Stimulated activated naive CD8-positive, alpha-beta T cell treated with anti-CD3 and anti-CD28 coated beads, Interleukin-15, Interleukin-2, amounts not matched to agents 100 ng/mL and 50 ng/mL, for 24 hours (primary cell): ENCODE data around the gene MPPED2.
"Not testable (repeated sequence)": the region's sequence is repeated elsewhere in the genome, so short reads cannot be mapped to it uniquely, and the experiment has no call there.

Experiments
- H3K27ac Mint-ChIP-seq: one replicate; pipeline ENCODE4 v1.8.0; 2021; ENCODE audit warnings: mild to moderate bottlenecking, mixed read lengths
- H3K27me3 Mint-ChIP-seq: one replicate; pipeline ENCODE4 v1.8.0; 2021; ENCODE audit warnings: mixed read lengths
- H3K36me3 Mint-ChIP-seq: one replicate; pipeline ENCODE4 v1.8.0; 2021; ENCODE audit warnings: low read depth, mixed read lengths
- H3K4me1 Mint-ChIP-seq: one replicate; pipeline ENCODE4 v1.8.0; 2021; ENCODE audit warnings: low read depth, mixed read lengths
- H3K4me3 Mint-ChIP-seq: one replicate; pipeline ENCODE4 v1.8.0; 2021; ENCODE audit warnings: mild to moderate bottlenecking, mixed read lengths
- H3K9me3 Mint-ChIP-seq: one replicate; pipeline ENCODE4 v1.8.0; 2021; ENCODE audit warnings: mixed read lengths

MPPED2 gene

DNA sequence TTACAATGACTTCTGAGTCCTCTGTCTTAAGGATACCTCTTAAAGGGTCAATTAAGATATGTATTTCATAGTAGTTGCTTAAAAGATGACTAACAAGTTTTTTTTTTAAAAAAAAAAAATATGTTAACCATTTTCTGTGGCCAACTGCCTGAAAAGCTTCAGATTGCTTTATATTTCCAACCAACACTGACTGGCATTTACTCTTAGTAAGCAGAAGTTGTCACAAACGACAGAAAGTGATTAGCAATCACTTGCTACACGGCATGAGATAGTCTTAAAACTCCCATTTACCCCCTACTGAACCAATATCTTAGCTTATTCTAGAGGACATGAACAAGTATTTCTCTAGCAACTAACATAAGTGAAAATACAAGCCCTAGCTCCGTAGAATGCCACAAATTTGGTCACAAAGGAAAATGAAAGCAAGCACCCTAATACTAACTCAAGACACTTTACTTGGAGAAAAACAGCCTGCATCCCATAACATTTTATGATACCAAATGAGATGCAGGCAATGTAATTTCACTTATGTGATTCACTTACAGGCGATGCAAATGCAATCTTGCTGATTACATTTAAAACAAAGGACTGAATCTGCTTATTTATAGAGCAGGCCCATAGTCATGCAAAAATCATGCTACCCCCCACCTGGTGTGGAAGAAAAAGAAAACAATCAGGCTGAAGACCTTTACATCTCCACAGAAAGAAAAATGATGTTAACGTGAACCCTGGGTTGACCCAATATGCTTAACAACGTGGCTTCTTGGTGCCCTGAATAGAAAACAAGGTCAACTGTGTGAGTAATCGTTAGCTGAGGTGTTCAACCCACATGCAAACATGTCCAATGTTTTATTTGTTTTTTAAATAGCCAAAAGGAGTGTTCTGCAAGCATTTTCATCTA is 25.7 kb downstream of the MPPED2 start:
- Mint-ChIP-seq H3K4me1 (no peaks in the 10 kb centered on the region), H3K9me3 (no peaks in the 10 kb centered on the region), H3K27ac (no peak overlapping the region), H3K36me3 (no peaks in the 10 kb centered on the region), H3K27me3 (no peaks in the 10 kb centered on the region), H3K4me3 (no peak overlapping the region)

DNA sequence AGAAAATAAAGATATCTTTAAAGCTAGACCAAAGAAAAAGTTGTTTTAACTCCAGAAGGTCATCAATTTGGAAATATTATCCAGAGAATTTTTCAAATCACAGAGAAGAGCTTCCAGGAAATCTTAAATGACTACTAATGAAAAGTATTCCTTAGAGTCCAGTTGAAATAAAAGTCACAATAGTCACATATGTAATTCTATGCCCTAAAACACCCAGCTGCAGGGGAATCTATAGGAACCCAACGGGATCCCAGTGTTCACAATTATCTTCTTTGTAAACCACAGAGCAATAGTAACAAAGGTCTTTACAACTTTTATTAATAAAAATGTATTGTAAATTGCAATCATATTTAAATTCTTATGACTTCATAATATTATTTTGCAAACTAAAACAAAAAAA is 27.1 kb downstream of the MPPED2 start:
- Mint-ChIP-seq H3K9me3 (no peaks in the 10 kb centered on the region), H3K27me3 (no peaks in the 10 kb centered on the region), H3K4me3 (no peak overlapping the region), H3K27ac (no peak overlapping the region), H3K4me1 (no peaks in the 10 kb centered on the region), H3K36me3 (no peaks in the 10 kb centered on the region)

DNA sequence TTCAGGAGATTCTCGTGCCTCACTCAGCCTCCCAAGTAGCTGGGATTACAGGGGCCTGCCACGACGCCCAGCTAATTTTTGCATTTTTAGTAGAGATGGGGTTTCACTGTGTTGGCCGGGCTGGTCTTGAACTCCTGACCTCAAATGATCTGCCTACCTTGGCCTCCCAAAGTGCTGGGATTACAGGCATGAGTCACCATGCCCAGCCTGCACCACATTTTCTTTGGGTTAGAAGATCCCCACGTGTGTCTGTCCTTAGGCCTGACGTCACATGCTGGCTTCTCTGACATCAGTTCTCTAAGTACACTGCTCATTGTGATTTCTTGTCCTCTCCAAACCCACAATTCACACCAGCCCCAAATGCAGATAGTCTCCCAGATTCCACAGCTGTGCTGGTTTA is 31.6 kb downstream of the MPPED2 start:
- not testable (repeated sequence) for H3K27ac Mint-ChIP-seq

DNA sequence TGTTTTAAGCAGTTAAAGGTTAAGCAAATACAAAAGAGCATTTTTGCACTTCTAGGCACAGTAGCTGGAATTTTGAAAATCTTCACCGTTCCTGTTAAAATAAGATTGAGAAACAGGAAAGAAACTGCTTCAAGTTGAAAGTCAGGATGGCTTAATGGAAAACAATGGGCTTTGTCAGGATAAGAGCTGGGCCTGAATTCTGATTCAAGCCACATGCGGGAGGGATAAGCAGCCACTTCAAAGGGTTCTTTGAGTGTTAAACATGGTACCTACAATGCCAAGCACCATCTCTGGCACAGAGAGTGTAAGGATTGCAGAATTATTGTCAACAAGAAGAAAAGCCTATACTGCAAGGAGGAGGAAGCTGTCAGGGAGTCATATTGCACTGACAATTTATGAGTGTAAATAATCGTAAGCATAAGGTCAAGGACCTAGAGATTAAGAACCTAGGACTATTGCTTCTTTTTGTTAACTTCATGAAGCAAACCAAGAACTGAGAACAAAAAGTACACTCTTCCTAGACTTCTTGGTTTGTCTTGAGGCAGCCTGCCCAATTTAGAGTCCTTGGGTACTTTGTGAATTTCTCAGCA is 32.5 kb downstream of the MPPED2 start:
- Mint-ChIP-seq H3K4me3 (no peak overlapping the region), H3K4me1 (no peaks in the 10 kb centered on the region), H3K27me3 (no peaks in the 10 kb centered on the region), H3K27ac (no peak overlapping the region), H3K36me3 (no peaks in the 10 kb centered on the region), H3K9me3 (no peaks in the 10 kb centered on the region)

More for the DNA sequence above, 31.6 kb downstream of the MPPED2 start:
- not testable (repeated sequence) for H3K4me1 Mint-ChIP-seq, H3K9me3 Mint-ChIP-seq, H3K4me3 Mint-ChIP-seq, H3K36me3 Mint-ChIP-seq, H3K27me3 Mint-ChIP-seq

DNA sequence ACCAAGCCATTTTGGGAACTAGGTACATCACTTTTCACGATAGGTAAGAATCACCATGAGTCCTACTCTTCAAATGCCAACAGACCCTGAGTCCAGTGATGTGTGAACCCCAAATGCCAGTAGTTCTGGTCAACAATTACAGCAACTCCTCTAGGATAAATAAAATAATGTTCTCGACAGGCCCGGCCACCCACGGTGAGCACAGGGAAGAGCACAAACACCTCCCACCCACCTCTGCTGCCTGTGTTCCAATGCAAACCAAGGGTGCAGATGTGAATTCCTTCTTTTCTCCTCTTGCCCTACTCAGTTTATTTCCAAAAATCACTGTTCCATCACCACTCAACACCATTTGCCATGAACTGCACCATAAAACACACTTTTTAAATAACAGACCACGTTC is 33.3 kb downstream of the MPPED2 start:
- no peaks in the 10 kb centered on the region for H3K36me3 Mint-ChIP-seq
- H3K27me3 Mint-ChIP-seq: no peaks in the 10 kb centered on the region
- H3K27ac Mint-ChIP-seq: no peak overlapping the region
- H3K4me1 Mint-ChIP-seq: no peaks in the 10 kb centered on the region
- H3K4me3 Mint-ChIP-seq: no peak overlapping the region
- no peaks in the 10 kb centered on the region for H3K9me3 Mint-ChIP-seq

DNA sequence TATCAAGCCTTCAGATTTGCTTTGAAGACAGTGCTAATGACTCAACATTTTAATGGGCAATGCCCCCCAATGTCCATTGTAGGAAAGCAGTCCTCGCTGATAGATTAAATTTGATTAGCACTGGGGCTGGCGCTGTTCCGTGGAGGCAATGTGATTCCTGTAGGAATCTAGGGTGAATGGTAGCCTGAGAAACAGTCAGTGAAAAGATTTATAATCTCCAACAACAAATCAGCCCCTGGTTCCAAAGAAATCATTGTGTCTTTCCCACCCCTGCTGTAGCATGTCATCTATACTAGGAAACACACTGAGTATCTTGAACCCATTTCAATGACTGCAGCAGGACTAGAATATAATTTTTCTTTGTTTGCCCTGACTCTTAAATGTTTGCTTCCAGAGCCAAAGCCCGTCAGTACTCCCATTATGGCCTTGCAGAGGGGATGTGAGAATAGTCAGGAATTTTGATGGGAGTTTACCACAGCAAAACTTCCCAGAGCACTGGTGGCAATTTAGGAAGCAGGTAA is 36.1 kb downstream of the MPPED2 start:
- no peak overlapping the region for H3K27ac Mint-ChIP-seq
- no peaks in the 10 kb centered on the region for H3K9me3 Mint-ChIP-seq
- no peaks in the 10 kb centered on the region for H3K36me3 Mint-ChIP-seq
- no peaks in the 10 kb centered on the region for H3K4me1 Mint-ChIP-seq
- no peak overlapping the region for H3K4me3 Mint-ChIP-seq
- no peaks in the 10 kb centered on the region for H3K27me3 Mint-ChIP-seq

DNA sequence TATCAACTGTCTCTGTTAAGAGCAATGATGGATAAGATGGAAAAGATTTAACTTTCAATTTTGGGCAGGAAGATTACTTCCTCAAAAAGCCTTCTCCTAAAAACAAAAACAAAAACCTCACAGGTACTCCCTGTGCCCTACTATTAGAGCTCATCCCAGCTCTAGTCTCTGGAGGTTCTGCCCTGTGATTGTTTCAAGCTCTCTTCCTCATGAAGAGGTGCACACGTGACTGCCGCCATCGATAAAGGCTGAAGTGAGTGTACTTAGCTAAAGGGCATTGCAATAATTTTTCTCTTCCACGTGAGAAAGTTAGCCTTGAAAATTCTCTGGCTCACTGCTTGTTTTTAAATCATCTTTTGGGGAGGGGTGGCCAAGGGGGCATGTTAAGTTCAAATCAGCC is 36.6 kb downstream of the MPPED2 start:
- H3K9me3 Mint-ChIP-seq: no peaks in the 10 kb centered on the region
- H3K27ac Mint-ChIP-seq: no peak overlapping the region
- no peaks in the 10 kb centered on the region for H3K4me1 Mint-ChIP-seq
- H3K4me3 Mint-ChIP-seq: no peak overlapping the region
- H3K27me3 Mint-ChIP-seq: no peaks in the 10 kb centered on the region
- no peaks in the 10 kb centered on the region for H3K36me3 Mint-ChIP-seq

DNA sequence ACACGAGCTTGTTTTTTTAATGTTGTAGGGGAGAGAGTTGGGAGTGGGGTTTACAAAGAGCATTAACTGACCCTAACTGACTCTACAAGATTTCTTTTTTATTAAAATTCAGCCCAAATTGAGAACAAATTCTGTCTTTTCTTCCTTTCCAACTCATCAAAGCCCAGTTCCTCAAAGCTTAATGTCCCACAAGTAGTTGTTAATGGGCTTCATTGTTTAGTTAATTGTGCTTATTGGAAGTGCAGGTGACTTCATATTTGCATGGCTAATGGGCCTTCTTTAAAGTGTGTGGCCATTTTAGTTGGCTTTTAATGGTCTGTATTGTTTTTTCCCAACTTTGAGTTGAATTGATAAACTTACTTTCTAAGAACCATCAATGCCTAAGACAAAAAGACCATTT is 39.8 kb downstream of the MPPED2 start:
- Mint-ChIP-seq H3K27me3 (no peaks in the 10 kb centered on the region), H3K27ac (no peak overlapping the region), H3K4me1 (no peaks in the 10 kb centered on the region), H3K9me3 (no peaks in the 10 kb centered on the region), H3K4me3 (no peak overlapping the region), H3K36me3 (no peaks in the 10 kb centered on the region)

DNA sequence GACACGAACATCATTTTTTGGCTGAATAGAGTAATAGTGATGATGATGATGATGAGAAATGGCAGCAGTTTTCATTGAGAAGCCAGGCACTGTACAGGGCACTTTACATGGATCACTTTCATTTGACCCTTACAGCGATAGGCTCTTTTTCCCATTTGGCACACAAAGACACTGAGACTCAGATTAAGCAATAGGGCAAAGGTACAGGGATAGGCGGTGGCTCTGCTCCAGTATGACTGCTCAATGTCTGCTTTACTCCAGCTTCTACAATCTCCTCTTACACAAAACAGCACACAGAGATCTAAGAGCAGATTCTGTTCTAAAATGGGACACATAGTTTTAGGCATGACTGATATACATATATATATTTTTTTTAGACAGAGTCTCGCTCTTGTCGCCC is 40.6 kb downstream of the MPPED2 start:
- Mint-ChIP-seq H3K27me3 (no peaks in the 10 kb centered on the region), H3K9me3 (no peaks in the 10 kb centered on the region), H3K4me3 (no peak overlapping the region), H3K36me3 (no peaks in the 10 kb centered on the region), H3K27ac (no peak overlapping the region), H3K4me1 (no peaks in the 10 kb centered on the region)

DNA sequence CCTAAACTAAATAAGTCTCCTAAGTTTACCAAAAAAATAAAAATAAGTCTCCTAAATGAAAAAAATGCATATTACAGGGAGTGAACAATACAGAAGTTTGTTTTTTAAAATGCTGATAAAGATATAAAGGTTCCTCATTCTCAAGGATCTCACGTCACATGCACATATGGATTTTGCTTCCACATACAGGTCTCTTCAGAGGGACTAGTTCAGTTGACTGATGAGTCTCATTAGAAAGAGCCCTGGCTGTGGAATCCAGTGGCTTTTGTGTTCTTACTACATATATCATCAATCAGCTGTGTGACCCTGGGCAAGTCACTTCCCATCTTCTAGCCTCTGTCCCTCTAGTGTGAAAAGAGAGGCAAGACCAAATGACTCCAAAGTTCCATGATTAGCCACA is 43.1 kb downstream of the MPPED2 start:
- H3K36me3 Mint-ChIP-seq: no peaks in the 10 kb centered on the region
- no peak overlapping the region for H3K4me3 Mint-ChIP-seq

DNA sequence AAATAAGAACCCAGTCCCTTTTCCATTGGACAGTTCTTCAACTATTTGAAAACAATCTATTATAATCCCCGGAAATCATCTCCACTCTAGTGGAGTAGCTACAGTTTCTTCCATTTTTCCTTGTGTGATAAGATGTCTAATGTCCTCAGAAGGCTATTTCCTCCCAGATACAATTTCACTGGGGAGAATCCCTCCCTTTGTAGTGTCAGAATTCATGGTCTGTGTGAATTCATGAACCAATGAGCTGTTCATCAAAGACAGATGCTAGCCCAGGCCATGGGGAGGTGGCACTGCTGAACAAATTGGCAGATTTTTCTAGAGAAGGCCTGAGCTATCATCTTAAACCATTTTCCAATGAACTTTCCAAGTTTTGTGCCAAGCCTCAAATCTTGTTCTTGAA is 45.4 kb downstream of the MPPED2 start:
- Mint-ChIP-seq H3K27ac (no peak overlapping the region), H3K36me3 (no peaks in the 10 kb centered on the region), H3K4me3 (no peak overlapping the region), H3K9me3 (no peaks in the 10 kb centered on the region), H3K4me1 (no peaks in the 10 kb centered on the region), H3K27me3 (peaks cover 7% of the 10 kb centered on the region)

More for the DNA sequence above, 43.1 kb downstream of the MPPED2 start:
- Mint-ChIP-seq H3K9me3 (no peaks in the 10 kb centered on the region), H3K4me1 (no peaks in the 10 kb centered on the region), H3K27ac (no peak overlapping the region), H3K27me3 (peaks cover 7% of the 10 kb centered on the region)

DNA sequence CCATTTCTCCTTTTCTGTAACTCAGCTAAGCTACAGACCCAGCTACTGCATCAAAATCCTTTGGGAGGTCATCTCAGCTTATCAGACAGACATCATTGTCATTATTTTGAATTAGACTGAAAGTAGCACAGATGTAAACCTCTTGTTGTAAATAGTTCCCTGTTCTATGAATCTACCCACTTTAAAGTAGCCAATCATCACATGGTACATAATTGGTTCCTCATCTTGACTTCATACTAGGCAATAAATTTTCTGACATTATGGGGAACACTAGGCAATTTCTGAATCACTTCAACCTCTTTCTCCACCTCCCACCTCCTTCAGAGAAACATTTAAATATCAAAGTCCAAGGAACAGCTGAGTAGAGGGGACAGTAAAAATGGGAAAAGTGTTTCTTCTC is 47.9 kb downstream of the MPPED2 start:
- Mint-ChIP-seq H3K9me3 (no peaks in the 10 kb centered on the region), H3K36me3 (no peaks in the 10 kb centered on the region), H3K4me3 (no peak overlapping the region), H3K4me1 (no peaks in the 10 kb centered on the region), H3K27ac (no peak overlapping the region), H3K27me3 (peaks cover 7% of the 10 kb centered on the region)

DNA sequence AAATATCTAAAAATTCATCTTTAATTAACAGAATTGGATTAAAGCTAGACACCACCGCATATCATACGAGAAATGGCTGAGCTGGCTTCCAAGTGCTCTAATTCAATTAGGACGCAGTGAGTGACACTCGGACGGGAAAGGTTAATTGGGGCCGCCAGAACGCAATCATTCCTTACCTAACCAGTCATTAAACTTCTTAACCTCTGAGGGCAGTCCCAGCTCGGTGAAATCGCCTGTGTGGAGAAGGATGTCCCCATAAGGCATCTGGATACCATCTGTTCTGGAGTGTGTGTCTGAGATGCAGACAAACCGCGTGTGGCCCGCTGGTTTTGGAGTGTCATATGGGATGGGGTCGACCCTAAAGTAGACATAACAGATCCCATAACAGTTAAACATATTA is 50.3 kb downstream of the MPPED2 start:
- Mint-ChIP-seq H3K27me3 (peaks cover 10% of the 10 kb centered on the region), H3K27ac (no peak overlapping the region), H3K4me3 (no peak overlapping the region)

DNA sequence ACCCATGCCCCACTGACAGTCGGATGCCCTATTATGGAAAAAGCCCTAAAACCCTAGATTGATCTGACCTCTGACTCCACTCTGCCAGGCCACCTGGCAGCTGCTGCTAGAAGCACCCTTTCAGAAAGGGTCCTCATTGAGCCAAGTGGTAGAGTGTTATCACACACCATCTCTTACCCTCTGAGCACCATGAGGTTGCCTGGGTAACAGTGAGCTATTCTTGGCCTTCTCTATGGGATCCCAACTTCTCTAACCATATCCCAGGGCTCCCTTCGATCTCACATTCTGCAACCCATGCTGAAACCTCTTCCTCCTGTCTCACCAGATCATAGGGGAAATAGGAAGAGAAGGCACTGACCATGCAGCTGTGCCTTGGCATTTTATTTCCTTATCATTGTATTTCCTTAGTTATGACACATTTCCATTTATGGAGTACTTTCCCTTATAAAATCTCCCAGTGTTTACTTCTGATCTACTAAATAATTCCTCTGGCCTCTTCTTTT is 52.7 kb downstream of the MPPED2 start:
- H3K9me3 Mint-ChIP-seq: no peaks in the 10 kb centered on the region

More for the DNA sequence above, 50.3 kb downstream of the MPPED2 start:
- Mint-ChIP-seq H3K4me1 (no peaks in the 10 kb centered on the region), H3K36me3 (no peaks in the 10 kb centered on the region), H3K9me3 (no peaks in the 10 kb centered on the region)

DNA sequence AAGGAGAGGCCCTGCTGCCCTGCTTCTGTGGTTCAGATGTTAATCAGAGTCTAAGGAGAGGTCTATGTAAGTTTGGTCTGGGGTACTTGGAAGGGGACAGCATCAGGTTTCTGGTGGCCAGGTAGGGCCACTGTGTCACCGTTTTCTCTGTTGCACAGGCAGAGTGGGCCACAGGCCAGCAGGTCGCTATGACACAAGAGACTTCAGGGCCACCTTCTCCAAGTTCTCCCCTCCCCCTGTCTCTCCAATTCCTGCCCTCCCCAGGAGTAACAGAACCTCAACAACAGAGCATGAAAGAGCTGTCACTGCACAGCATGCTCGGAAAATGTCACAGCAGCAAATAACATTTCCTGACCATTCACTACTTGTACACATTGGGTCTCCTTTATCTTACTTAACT is 58.6 kb downstream of the MPPED2 start:
- Mint-ChIP-seq H3K27me3 (peaks cover 6% of the 10 kb centered on the region), H3K9me3 (no peaks in the 10 kb centered on the region), H3K4me1 (no peaks in the 10 kb centered on the region), H3K4me3 (no peak overlapping the region), H3K27ac (no peak overlapping the region), H3K36me3 (no peaks in the 10 kb centered on the region)

More for the DNA sequence above, 52.7 kb downstream of the MPPED2 start:
- H3K27me3 Mint-ChIP-seq: peaks cover 6% of the 10 kb centered on the region
- no peak overlapping the region for H3K27ac Mint-ChIP-seq
- no peak overlapping the region for H3K4me3 Mint-ChIP-seq
- H3K4me1 Mint-ChIP-seq: no peaks in the 10 kb centered on the region
- H3K36me3 Mint-ChIP-seq: no peaks in the 10 kb centered on the region
